Prostate gland (tissue), 2 donors: ENCODE data around the gene RPTOR.

Source experiments
- POLR2A ChIP-seq: fragments of 450-650 bp; IDR thresholded peaks from one replicate; pipeline ENCODE4 v1.6.1; 2016; ENCODE audit warnings: antibody characterized with exemption, mild to moderate bottlenecking
- TF ChIP-seq, protein P1 (sequence below), 4 experiments: fragments of 200-600 bp in 2 of 4; fragments of 450-650 bp in 2 of 4; sonication (generic) in 2 of 4; IDR thresholded peaks; 1 replicate in 3 of 4; 2 replicates in 1 of 4; pipeline ENCODE4 v1.5.1; 2016 to 2019; ENCODE audit warnings: antibody characterized with exemption in 4 of 4, mild to moderate bottlenecking in 2 of 4, moderate library complexity in 2 of 4

DNA sequence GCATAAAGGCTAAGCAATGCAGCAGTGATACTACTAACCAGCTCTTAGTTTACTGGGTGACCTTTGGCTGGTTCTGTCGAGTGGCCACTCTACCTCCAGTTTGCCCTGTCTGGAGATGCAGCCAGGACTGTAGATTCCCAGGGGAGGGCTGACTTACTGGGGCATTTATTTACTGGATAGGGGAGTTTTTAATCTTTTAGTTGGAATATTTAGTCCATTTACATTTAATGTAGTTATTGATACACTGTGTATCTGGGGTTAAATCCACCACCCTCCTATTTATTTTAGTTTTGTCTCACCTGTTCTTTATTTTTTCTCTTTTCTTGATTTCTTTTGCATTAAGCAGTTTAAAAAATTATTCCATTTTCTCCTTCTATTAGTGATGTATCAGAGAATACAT, 112.9 kb downstream of the RPTOR start:
- TF ChIP-seq, protein P1, sequence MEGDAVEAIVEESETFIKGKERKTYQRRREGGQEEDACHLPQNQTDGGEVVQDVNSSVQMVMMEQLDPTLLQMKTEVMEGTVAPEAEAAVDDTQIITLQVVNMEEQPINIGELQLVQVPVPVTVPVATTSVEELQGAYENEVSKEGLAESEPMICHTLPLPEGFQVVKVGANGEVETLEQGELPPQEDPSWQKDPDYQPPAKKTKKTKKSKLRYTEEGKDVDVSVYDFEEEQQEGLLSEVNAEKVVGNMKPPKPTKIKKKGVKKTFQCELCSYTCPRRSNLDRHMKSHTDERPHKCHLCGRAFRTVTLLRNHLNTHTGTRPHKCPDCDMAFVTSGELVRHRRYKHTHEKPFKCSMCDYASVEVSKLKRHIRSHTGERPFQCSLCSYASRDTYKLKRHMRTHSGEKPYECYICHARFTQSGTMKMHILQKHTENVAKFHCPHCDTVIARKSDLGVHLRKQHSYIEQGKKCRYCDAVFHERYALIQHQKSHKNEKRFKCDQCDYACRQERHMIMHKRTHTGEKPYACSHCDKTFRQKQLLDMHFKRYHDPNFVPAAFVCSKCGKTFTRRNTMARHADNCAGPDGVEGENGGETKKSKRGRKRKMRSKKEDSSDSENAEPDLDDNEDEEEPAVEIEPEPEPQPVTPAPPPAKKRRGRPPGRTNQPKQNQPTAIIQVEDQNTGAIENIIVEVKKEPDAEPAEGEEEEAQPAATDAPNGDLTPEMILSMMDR (IDR thresholded peaks at IDR 0.05), result no peak
- TF ChIP-seq POLR2A, result no peak
